Measurements from ENCODE around the gene DLGAP4. TPM values are rescaled to one million over a fixed set of nuclear protein-coding genes. Genes with fewer than 3 reads are reported as not detected.

Gene DLGAP4
- total RNA-seq, 2 donors from 2014 or later, result 34.8 to 83.7 TPM

DNA sequence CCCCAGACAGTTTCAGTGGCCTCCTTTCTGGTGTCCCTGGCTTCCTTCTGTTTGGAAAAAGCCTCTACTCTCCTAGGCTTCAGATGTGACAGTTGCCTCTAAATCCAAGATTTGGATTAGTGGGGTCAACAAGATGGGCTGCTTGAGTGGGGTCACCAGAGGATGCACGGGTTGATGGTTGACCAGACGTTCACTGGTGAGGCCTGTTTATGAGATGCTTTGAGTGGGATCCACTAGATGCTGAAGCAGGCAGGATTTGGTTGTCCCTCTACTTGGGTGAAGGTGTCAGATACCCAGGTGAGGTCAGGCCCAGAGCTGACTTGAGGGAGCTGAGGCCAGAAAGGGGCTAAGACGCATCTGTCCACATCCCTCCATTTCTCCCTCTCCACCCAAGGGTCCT, 8.1 kb upstream of the DLGAP4 start:
- H3K4me1 Mint-ChIP-seq, result no peaks in the 10 kb centered on the region
- H3K27ac Mint-ChIP-seq, result no peak overlapping the region
- no peak overlapping the region for H3K4me3 Mint-ChIP-seq
- no peak for ATAC-seq (replicated peaks)
- peaks cover 50% of the 10 kb centered on the region for H3K27me3 Mint-ChIP-seq
- H3K9me3 Mint-ChIP-seq, result no peaks in the 10 kb centered on the region
- no peaks in the 10 kb centered on the region for H3K36me3 Mint-ChIP-seq (ENCODE audit: low read depth)

DNA sequence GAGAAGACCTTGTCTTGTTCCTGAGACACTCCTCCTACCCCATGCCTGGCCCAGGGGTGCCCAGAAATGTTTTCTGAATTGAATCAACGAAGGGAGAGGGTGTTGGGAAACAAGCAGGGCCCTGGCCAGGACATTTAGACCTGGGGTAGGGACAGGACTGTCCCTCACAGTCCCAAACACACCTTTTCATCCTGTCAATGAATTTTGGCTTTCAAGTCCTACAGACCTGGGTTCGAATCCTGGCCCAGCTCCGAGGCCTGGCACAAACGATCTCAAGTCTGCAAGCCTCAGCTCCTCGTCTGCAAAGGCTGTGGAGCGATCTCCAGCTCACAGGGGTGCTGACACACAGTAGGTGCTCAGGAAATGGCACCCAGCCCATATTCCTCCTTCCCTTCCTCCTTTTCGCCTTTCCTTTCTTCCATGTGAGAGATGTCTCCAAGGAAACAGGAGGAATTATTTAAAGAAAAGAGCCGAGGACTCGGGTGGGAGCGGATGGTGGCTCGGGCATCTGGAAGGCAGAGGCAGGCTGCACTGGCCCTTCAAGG, 7.3 kb upstream of the DLGAP4 start:
- Mint-ChIP-seq H3K9me3 (no peaks in the 10 kb centered on the region), H3K4me3 (no peak overlapping the region)

DNA sequence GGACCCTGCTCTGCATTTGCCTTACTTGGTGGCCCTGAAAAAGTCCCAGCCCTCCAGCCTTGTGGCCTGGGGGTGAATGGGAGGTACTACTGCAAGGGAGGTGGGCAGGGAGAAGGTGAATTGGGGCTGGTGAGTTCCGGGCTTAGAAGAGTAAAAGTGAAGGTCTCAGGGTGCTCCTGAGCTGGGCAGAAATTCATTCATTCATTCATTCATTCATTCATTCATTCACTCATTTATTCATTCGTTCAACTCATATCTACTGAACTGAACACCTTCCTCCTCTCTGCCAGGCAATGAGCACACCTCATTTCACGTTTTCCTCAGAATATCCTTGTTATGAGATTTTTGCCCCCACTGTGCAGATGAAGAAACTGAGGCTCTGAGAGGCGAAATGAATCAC, 6.7 kb upstream of the DLGAP4 start:
- no peak for ATAC-seq (replicated peaks)
- Mint-ChIP-seq H3K9me3 (no peaks in the 10 kb centered on the region), H3K27me3 (peaks cover 63% of the 10 kb centered on the region), H3K4me3 (no peak overlapping the region), H3K4me1 (no peaks in the 10 kb centered on the region), H3K36me3 (ENCODE audit: low read depth) (no peaks in the 10 kb centered on the region), H3K27ac (no peak overlapping the region)

More for the DNA sequence above, 7.3 kb upstream of the DLGAP4 start:
- no peak for ATAC-seq (replicated peaks)
- no peaks in the 10 kb centered on the region for H3K4me1 Mint-ChIP-seq
- no peak overlapping the region for H3K27ac Mint-ChIP-seq
- peaks cover 57% of the 10 kb centered on the region for H3K27me3 Mint-ChIP-seq
- H3K36me3 Mint-ChIP-seq (ENCODE audit: low read depth), result no peaks in the 10 kb centered on the region

DNA sequence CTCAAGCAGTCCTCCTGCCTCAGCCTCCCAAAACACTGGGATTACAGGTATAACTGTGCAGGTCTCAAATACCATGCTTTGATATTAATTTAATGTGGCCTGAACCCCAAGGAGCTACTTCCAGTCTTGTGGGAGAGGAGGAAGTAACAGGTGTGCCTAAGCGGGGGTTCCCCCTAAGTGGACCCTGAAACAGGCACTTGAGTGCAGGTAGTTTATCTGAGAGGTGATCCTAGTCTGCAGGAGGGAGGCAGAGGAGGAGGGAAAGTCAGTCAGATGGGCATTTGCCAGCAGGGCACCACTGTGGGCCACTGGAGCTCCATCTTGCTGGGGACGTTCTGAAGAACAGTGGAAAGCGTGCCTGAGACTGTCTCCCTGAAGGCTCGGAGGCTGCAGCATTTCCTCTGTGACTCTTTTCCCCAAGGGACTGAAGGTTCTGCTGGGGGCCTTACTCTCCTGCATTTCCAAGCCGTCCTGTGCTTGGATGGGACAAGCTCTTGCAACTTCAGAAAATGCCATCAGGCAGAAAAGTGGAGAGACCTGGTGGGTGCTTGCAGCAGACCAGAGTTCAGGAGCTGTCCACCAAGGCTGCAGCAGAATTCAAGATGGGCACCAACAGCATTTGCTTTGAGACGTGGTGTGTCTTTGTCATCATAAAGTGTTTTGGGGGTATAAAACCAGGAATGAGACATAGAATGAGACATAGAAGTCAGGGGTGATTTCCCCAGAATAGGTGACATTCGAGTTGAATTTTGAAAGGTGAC, 4.6 kb upstream of the DLGAP4 start:
- Mint-ChIP-seq H3K9me3 (no peaks in the 10 kb centered on the region), H3K4me1 (no peaks in the 10 kb centered on the region), H3K27me3 (peaks cover 62% of the 10 kb centered on the region), H3K36me3 (ENCODE audit: low read depth) (peaks cover 5% of the 10 kb centered on the region), H3K27ac (no peak overlapping the region), H3K4me3 (no peak overlapping the region)
- ATAC-seq (replicated peaks), result no peak

DNA sequence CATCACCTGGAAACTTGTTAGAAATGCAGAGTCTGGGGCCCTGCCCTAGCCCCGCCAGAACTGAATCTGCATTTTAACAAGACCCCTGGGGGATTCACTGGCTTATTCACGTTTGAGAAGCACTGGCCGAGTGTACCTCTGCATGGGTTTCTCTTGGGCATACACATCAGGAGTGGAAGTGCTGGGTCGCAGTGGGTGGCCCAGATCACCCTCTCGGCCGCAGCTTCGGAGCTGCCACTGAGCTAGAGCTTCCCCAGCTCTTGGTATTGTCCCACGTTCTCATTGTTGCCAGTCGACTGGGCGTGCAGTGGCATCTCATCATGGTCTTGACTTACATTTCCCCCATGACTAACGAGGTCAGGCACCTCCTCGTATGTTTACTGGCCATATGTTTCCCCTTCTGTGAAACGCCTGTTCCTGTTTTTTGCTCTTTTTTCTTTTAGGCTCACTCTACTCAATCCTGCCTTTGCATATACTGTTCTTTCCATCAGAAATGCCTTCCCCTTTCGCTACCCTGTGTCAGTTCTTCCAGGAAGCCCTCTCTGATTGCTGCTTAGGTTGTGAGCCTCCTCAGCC, 3.0 kb upstream of the DLGAP4 start:
- Mint-ChIP-seq H3K9me3 (no peaks in the 10 kb centered on the region), H3K4me1 (no peaks in the 10 kb centered on the region), H3K4me3 (no peak overlapping the region), H3K27me3 (peaks cover 55% of the 10 kb centered on the region), H3K27ac (no peak overlapping the region), H3K36me3 (ENCODE audit: low read depth) (peaks cover 5% of the 10 kb centered on the region)
- ATAC-seq (replicated peaks), result no peak

DNA sequence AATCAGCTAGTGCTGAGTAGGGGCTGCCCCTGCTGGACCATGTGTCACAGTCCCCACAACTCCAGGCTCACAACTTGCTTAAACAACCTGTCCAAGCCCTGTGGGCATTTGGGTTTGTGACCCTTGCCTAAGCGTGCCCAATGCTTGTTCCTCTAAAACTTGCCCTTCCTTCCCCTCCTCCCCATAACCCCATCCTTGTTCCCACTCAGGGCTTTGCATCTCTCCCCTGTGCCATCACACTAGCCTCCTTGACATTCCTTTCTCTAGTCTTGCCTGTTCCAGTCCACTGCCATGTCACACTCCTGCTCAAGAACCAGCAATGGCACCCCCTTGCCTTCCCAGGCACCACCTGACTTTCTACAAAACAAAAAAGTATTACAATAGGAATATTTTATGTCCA, 2.3 kb upstream of the DLGAP4 start:
- Mint-ChIP-seq H3K4me3 (no peak overlapping the region), H3K27me3 (peaks cover 55% of the 10 kb centered on the region), H3K9me3 (no peaks in the 10 kb centered on the region), H3K27ac (no peak overlapping the region), H3K36me3 (ENCODE audit: low read depth) (peaks cover 5% of the 10 kb centered on the region), H3K4me1 (no peaks in the 10 kb centered on the region)
- no peak for ATAC-seq (replicated peaks)

DNA sequence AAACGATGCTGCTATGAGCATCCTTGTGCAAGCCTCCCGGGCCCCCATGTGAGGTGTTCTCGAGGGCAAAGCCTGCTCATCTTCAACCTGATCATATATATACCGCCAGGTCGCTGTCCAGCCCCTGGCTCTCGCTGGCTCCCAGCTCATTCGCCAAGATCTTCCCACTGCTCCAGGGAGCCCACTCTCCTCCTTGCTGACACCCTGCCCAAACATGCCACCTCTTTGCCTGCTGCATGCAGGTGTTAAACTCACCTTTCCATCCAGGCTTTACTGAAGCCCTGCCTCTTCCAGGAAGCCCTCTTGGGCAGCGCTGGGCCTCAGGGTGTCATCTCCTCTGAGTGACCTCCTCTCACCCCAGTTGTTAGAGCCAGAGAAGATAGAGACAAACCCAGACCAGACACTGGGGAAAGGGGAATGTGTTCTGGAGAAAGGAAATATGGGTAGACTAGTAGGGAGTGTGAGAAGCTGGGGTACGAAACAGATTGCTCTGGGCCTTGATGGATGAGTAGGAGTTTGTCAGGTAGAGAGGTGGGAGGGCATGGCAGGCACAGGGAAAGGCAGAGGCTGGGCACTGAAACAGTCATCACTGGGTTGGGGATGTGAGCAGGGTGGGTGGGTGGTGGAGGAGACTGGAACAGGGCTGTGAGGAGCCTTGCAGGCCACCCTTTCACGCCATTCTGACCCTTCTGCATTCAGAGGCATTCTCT, 1.2 kb upstream of the DLGAP4 start:
- no peak for ATAC-seq (replicated peaks)
- Mint-ChIP-seq H3K4me1 (no peaks in the 10 kb centered on the region), H3K9me3 (no peaks in the 10 kb centered on the region), H3K36me3 (ENCODE audit: low read depth) (peaks cover 5% of the 10 kb centered on the region), H3K27ac (no peak overlapping the region), H3K27me3 (peaks cover 58% of the 10 kb centered on the region), H3K4me3 (peak overlapping the region; percentile 33)

DNA sequence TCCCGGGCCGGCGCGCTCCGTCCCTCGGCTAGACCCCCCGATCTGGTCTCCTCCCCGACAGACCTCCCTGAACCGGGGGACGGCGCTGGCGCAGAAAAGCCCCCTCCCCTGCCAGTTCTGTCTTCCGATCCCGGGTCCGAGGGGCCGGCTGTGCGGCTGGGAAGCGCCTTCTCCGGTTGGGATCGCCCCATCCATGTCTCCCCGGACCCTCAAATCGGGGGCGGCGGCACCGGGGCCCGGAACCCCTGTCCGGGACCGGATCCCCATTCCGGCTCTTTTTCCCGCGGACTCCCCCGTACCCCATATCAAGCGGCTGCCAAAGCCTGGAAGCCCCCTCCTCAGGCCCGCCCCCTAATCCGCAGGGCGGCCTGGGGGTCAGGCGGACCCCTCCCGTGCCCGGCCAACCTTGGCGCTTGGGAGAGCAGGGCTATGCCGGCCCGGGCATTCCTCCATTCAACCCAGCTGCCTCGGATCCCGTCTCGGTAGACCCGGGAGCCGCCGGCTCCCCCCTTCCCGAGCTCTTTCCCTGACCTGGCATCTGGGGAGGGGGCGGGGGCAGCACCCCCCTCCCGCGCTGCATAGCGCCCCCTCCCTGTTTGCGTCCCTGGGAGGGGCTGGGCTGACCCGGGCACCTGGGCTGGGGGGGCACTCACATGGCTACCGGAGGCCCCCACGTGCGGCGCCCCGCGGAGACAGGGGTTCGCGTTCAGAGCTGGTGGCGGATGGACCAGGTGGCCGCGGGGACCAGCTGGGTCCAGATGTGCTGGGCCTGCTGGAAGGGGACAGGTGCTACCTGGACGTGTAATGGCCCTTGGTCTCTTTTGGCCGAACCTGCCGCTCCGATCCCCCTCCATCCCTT, 643 bp downstream of the DLGAP4 start:
- no peaks in the 10 kb centered on the region for H3K9me3 Mint-ChIP-seq
- peaks cover 5% of the 10 kb centered on the region for H3K36me3 Mint-ChIP-seq (ENCODE audit: low read depth)
- peaks cover 65% of the 10 kb centered on the region for H3K27me3 Mint-ChIP-seq
- H3K27ac Mint-ChIP-seq, result no peak overlapping the region
- no peaks in the 10 kb centered on the region for H3K4me1 Mint-ChIP-seq
- ATAC-seq (replicated peaks), result no peak
- H3K4me3 Mint-ChIP-seq, result peak overlapping the region; percentile 28

DNA sequence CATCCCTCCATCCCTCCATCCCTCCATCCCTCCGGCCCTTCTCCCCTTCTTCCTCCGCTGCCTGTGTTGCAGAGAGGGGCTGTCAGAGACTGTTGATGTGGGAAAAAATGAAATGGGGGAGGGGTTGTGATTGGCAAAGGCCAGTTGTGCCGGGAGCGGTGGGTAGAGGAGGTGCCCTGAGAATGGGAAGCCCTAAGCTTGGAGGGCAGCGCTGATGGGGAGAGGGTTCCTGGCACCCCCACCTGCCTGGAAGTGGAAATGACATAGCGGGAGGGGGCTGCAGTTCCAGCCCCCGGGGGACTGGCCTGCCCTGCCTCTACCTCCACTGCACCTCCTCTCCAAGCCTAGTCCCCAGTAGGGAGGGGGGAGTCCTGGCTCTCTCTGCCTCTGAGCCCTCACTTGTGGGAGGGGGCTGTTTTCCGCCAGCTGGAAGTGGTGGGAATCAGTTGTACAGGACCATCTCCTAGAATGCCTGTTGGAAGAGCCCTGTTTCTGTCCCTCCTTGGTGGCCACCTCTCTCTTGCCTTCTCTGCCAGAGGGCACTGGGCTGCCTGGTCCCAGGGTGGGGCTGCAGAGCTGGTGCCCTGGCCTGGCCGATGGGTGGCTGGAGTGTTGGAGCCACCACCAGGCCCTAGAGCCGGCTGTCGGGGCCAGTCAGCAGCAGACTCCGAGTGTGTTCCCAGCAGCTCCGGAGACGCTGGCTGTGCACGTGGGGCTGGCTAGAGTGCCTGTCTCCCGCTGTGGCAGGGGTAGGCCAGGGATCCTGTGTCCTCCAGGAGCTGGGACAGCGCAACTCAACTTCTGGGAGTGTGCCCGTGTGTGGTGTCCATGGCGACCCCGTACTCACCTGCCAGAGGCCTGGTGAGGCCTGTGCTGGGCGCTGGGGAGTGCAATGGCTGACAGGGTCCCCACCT, 1.5 kb downstream of the DLGAP4 start:
- Mint-ChIP-seq H3K4me1 (no peaks in the 10 kb centered on the region), H3K4me3 (peak overlapping the region; percentile 28), H3K27me3 (peaks cover 65% of the 10 kb centered on the region), H3K9me3 (no peaks in the 10 kb centered on the region), H3K36me3 (ENCODE audit: low read depth) (peaks cover 5% of the 10 kb centered on the region), H3K27ac (no peak overlapping the region)
- ATAC-seq (replicated peaks), result no peak

DNA sequence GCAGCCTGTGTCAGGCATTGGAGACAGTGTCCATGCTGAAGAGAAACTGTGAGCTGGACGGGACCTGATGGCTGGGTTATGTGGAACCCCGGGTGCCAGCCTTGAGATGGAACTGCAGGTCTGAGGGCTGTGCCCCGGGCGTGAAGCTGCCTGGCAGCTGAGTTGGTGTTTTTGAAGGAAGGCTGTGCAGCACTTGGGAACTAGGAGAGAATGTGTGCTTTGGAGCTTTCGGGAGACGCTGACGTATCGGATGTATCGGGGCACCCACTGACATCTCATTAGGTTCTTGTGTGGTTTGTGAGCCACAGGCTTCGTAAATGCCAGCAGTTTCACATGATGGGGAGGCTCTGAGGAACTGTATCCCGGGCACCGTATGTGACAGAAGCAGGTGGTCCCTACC, 2.2 kb downstream of the DLGAP4 start:
- Mint-ChIP-seq H3K36me3 (ENCODE audit: low read depth) (peaks cover 5% of the 10 kb centered on the region), H3K27me3 (peaks cover 66% of the 10 kb centered on the region), H3K27ac (no peak overlapping the region), H3K9me3 (no peaks in the 10 kb centered on the region), H3K4me1 (no peaks in the 10 kb centered on the region), H3K4me3 (no peak overlapping the region)
- ATAC-seq (replicated peaks), result no peak

DNA sequence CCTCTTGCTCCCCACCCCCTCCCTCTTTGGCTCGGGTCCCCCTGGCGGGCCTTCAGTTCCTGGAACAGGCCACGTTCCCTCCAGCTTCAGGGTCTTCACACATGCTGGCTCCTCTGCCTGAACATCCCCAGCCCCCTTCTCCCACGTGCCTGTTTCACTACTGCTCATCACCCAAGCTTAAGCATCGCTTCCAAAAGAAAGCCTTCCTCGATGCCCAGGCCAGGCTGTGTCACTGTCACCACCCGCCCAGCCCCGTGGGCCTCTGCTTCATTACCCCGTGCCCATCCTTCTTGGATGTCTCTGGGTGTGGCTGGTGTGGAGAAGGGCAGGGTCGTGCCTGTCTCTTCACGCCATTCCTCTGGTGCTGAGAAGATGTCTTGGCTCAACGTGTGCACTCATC, 2.8 kb downstream of the DLGAP4 start:
- H3K9me3 Mint-ChIP-seq, result no peaks in the 10 kb centered on the region
- no peak overlapping the region for H3K4me3 Mint-ChIP-seq
- no peaks in the 10 kb centered on the region for H3K4me1 Mint-ChIP-seq
- H3K27ac Mint-ChIP-seq, result no peak overlapping the region
- H3K36me3 Mint-ChIP-seq (ENCODE audit: low read depth), result peaks cover 5% of the 10 kb centered on the region
- peaks cover 60% of the 10 kb centered on the region for H3K27me3 Mint-ChIP-seq
- no peak for ATAC-seq (replicated peaks)

DNA sequence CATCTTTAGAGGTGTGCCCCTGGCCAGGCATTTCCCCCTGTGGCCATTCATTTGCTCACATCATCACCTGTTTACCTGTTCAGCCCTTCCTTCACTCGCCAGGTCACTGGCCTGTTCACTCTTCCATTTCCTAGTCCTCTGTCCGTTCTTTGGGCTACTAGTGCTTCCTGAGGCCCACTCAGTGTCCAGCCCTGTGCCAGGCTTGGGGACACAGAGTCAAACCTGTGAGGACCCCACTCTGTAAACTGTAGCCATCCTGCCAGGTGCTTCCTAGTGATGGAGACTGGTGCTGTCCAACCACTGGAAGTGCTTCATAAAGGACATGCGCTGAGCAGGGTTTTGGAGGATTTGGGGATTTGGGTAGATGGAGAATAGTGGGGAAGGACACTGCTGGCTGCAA, 3.5 kb downstream of the DLGAP4 start:
- Mint-ChIP-seq H3K4me3 (no peak overlapping the region), H3K27me3 (peaks cover 56% of the 10 kb centered on the region), H3K9me3 (no peaks in the 10 kb centered on the region), H3K4me1 (peaks cover 2% of the 10 kb centered on the region), H3K27ac (no peak overlapping the region), H3K36me3 (ENCODE audit: low read depth) (peaks cover 5% of the 10 kb centered on the region)
- ATAC-seq (replicated peaks), result no peak

DNA sequence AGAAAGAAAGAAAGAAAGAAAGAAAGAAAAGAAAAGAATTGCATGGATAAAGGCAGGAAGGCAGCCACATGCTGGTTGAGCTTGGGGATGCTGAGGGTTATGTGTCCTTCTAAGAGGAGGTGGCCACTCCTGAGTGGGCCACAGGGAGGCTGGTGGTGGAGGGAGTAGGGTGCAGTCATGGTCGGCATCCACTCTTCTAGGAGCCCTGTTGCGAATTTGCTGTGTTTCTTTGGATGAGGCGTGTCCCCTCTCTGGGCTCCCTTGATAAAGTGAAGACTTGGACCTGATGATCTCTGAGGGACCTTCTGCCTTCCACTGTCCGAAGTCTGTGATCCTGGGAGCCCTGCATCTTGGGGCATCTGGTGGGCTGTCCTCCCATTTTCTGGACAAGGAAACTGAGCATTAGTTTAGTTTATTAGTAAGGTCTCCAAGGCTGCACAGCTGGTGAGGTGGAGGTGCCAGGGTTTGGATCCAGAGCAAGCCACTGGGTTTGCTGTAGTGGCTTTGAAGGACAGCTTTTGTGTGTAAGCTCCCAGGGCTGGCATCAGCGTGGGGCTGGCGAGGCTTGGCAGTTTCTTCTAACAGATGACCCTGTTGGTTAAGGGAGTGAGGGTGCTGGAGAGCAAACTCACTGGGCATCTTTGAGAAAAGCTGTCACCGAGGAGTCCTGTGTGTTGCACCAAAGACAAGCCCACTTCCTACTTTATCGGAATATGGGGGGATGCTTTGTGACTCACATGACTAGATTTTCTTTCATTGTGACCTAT, 4.3 kb downstream of the DLGAP4 start:
- no peak overlapping the region for H3K4me3 Mint-ChIP-seq
- H3K9me3 Mint-ChIP-seq, result no peaks in the 10 kb centered on the region
- peaks cover 3% of the 10 kb centered on the region for H3K36me3 Mint-ChIP-seq (ENCODE audit: low read depth)
- H3K27ac Mint-ChIP-seq, result no peak overlapping the region
- peaks cover 6% of the 10 kb centered on the region for H3K4me1 Mint-ChIP-seq
- H3K27me3 Mint-ChIP-seq, result peaks cover 53% of the 10 kb centered on the region
- ATAC-seq (replicated peaks), result no peak

All from activated T-helper 17 cell treated with anti-CD3 and anti-CD28 coated beads, Interleukin-2, amount 50 U/mL, for 72 hours (primary cell).